Frontal cortex (tissue), 4 donors: ENCODE data around the gene ZFPM1. TPM values are rescaled to one million over a fixed set of nuclear protein-coding genes. Genes with fewer than 3 reads are reported as not detected.
A peak's percentile ranks its signal among the peaks of the same experiment; 100 is the strongest.

Source experiments
- DNase-seq, 2 donors: peaks; one replicate each; pipeline ENCODE4 v3.0.0; 2012; ENCODE audit warnings: low spot score in 2 of 2
- FAIRE-seq: peaks from 2 replicates; lab custom pipeline; 2012; peaks lifted over from hg19 to GRCh38; lab: Jason Lieb, UNC
- total RNA-seq: library from RNA; depleted of rRNA; stranded (reverse); fragments of >200 nt; gene quantifications from one replicate; pipeline ENCODE4 v1.2.3, GENCODE V29; 2014
- donor health status: control.
- donor health status: control.
- donor health status: control.

ZFPM1 gene
- total RNA-seq, 1 donor from 2014 or later, result 1.2 TPM

GRCh38 chr16:88446061-88446460 is 7.0 kb upstream of the ZFPM1 start:
- DNase-seq (no peak), FAIRE-seq (no peak)

GRCh38 chr16:88446736-88447135 is 6.3 kb upstream of the ZFPM1 start:
- FAIRE-seq (no peak), DNase-seq (no peak)

GRCh38 chr16:88447881-88448280 is 5.2 kb upstream of the ZFPM1 start:
- FAIRE-seq (no peak), DNase-seq (no peak)

GRCh38 chr16:88448461-88449266 is 4.4 kb upstream of the ZFPM1 start:
- no peak for FAIRE-seq

GRCh38 chr16:88449267-88449561 is 3.9 kb upstream of the ZFPM1 start:
- no peak for FAIRE-seq

More at GRCh38 chr16:88448461-88449266, 4.4 kb upstream of the ZFPM1 start:
- DNase-seq, result no peak

GRCh38 chr16:88451586-88452481 is 1.2 kb upstream of the ZFPM1 start:
- DNase-seq (no peak), FAIRE-seq (no peak)

More at GRCh38 chr16:88449267-88449561, 3.9 kb upstream of the ZFPM1 start:
- no peak for DNase-seq

- DNase-seq, result peak; percentile 97 to 100
- FAIRE-seq, result no peak
These were observed 431 bp upstream of the ZFPM1 start for GRCh38 chr16:88452482-88453216.

GRCh38 chr16:88453611-88454522 is 787 bp downstream of the ZFPM1 start:
- FAIRE-seq, result no peak
- DNase-seq, result no peak

GRCh38 chr16:88454523-88454947 is 1.5 kb downstream of the ZFPM1 start:
- no peak for DNase-seq
- FAIRE-seq, result no peak

GRCh38 chr16:88455610-88456355 is 2.7 kb downstream of the ZFPM1 start:
- DNase-seq (no peak), FAIRE-seq (no peak)

- FAIRE-seq (no peak), DNase-seq (peak in 1 of 2 donors; percentile 59)
These were observed 3.5 kb downstream of the ZFPM1 start for GRCh38 chr16:88456356-88457292.

- FAIRE-seq (no peak), DNase-seq (no peak)
These were observed 5.1 kb downstream of the ZFPM1 start for GRCh38 chr16:88458039-88458772.

- DNase-seq (no peak), FAIRE-seq (no peak)
These were observed 5.7 kb downstream of the ZFPM1 start for GRCh38 chr16:88458773-88459235.

- FAIRE-seq (no peak), DNase-seq (no peak)
These were observed 6.4 kb downstream of the ZFPM1 start for GRCh38 chr16:88459366-88460073.

GRCh38 chr16:88460496-88461330 is 7.6 kb downstream of the ZFPM1 start:
- DNase-seq, result no peak
- no peak for FAIRE-seq
